ENCODE measurements around the gene JAKMIP3. TPM values are rescaled to one million over a fixed set of nuclear protein-coding genes. Genes with fewer than 3 reads are reported as not detected.

Gene JAKMIP3
- total RNA-seq (2014; rRNA removed; shearing (Covaris generic)), result not detected in 2 replicates
- 0.04 and 0.06 TPM in 2 replicates for polyA plus RNA-seq (2016; fragmentation: Nextera tagmentation; extraction: Ambion mirVana)

- Histone ChIP-seq H3K9ac (peak within 1 kb of the TSS; percentile 77), H3K4me2 (ENCODE audit: unreplicated experiment) (peak within 1 kb of the TSS; percentile 96), H3F3A (ENCODE audit: insufficient read depth) (peaks cover 11% of the 10 kb centered on the region), H3K9me3 (ENCODE audit: low read depth) (no peaks in the 10 kb centered on the region), H3K79me2 (ENCODE audit: insufficient read depth) (no peaks in the 10 kb centered on the region), H3K36me3 (ENCODE audit: low read depth) (no peaks in the 10 kb centered on the region), H3K9me2 (ENCODE audit: insufficient read depth) (no peaks in the 10 kb centered on the region), H3K4me3 (peak within 1 kb of the TSS; percentile 82), H3K4me1 (ENCODE audit: insufficient read depth) (peaks cover 7% of the 10 kb centered on the region; the same call in 1 of the 2 replicates), H2AFZ (peak within 1 kb of the TSS; percentile 93), H3K27me3 (replicated peaks; ENCODE audit: insufficient read depth) (0 out of 2 replicates have a peak, but pooled peaks cover 2% of the 10 kb centered on the region), H4K20me1 (ENCODE audit: insufficient read depth) (no peaks in the 10 kb centered on the region), H3K27ac (peak within 1 kb of the TSS; percentile 63)
- TF ChIP-seq EZH2phosphoT487 (IDR thresholded peaks at IDR 0.05; ENCODE audit: insufficient read depth, low read depth) (no peak), EZH2 (IDR thresholded peaks at IDR 0.05; ENCODE audit: insufficient read depth, poor library complexity, severe bottlenecking) (no peak)
- in situ Hi-C loops (cut with MboI), result no loop called here
- 12 to 13% methylated on average over 32 to 35 of the region's 35 CpGs for WGBS, 2 experiments (ENCODE audit: low coverage in 1 of 2, low lambda C conversion rate in 2 of 2, missing lambda C conversion rate in 2 of 2)
- peak; percentile 98 for DNase-seq
Observed at GRCh38 chr10:132065491-132066105, at the start of gene JAKMIP3. Gene JAKMIP3, plus strand, starts transcription at chr10:132065946. Its CDS starts 38,863 bp downstream, at chr10:132104809.

- 68 to 70% methylated on average over 6 of the region's 6 CpGs for WGBS, 2 experiments (ENCODE audit: low coverage in 1 of 2, low lambda C conversion rate in 2 of 2, missing lambda C conversion rate in 2 of 2)
Observed at GRCh38 chr10:132016514-132016913, 49.2 kb upstream of the JAKMIP3 start.

GRCh38 chr10:132018446-132018845 is 47.3 kb upstream of the JAKMIP3 start:
- H3K4me1 ChIP-seq (ENCODE audit: insufficient read depth), result no peaks in the 10 kb centered on the region
- H3K27ac ChIP-seq, result no peak overlapping the region
- TF ChIP-seq EZH2phosphoT487 (IDR thresholded peaks at IDR 0.05; ENCODE audit: insufficient read depth, low read depth), result no peak
- no peak for TF ChIP-seq EZH2 (IDR thresholded peaks at IDR 0.05; ENCODE audit: insufficient read depth, poor library complexity, severe bottlenecking)
- H3K9me3 ChIP-seq (ENCODE audit: low read depth), result no peaks in the 10 kb centered on the region
- H3K36me3 ChIP-seq (ENCODE audit: low read depth), result no peaks in the 10 kb centered on the region
- H3K4me3 ChIP-seq, result no peak overlapping the region
- WGBS, 2 experiments (ENCODE audit: low coverage in 1 of 2, low lambda C conversion rate in 2 of 2, missing lambda C conversion rate in 2 of 2), result 38 to 49% methylated on average over 4 to 5 of the region's 5 CpGs
- H3K9ac ChIP-seq, result no peak overlapping the region
- no peak overlapping the region for H2AFZ ChIP-seq
- 0 out of 2 replicates have a peak, but pooled peaks cover 5% of the 10 kb centered on the region for H3K27me3 ChIP-seq (replicated peaks; ENCODE audit: insufficient read depth)
- H3K79me2 ChIP-seq (ENCODE audit: insufficient read depth), result no peaks in the 10 kb centered on the region
- in situ Hi-C loops (cut with MboI), result no loop called here
- no peaks in the 10 kb centered on the region for H3K9me2 ChIP-seq (ENCODE audit: insufficient read depth)
- no peak for DNase-seq
- no peaks in the 10 kb centered on the region for H4K20me1 ChIP-seq (ENCODE audit: insufficient read depth)
- H3K4me2 ChIP-seq (ENCODE audit: unreplicated experiment), result no peak overlapping the region
- H3F3A ChIP-seq (ENCODE audit: insufficient read depth), result no peaks in the 10 kb centered on the region

More at GRCh38 chr10:132016514-132016913, 49.2 kb upstream of the JAKMIP3 start:
- H3K27me3 ChIP-seq (replicated peaks; ENCODE audit: insufficient read depth), result peaks cover 14% of the 10 kb centered on the region; the same call in 1 of the 2 replicates
- no peaks in the 10 kb centered on the region for H3K9me2 ChIP-seq (ENCODE audit: insufficient read depth)
- in situ Hi-C loops (cut with MboI), result no loop called here
- no peaks in the 10 kb centered on the region for H3K4me1 ChIP-seq (ENCODE audit: insufficient read depth)
- no peaks in the 10 kb centered on the region for H3K9me3 ChIP-seq (ENCODE audit: low read depth)
- H3F3A ChIP-seq (ENCODE audit: insufficient read depth), result no peaks in the 10 kb centered on the region
- H3K36me3 ChIP-seq (ENCODE audit: low read depth), result no peaks in the 10 kb centered on the region
- no peak overlapping the region for H3K9ac ChIP-seq
- no peak overlapping the region for H3K4me2 ChIP-seq (ENCODE audit: unreplicated experiment)
- H4K20me1 ChIP-seq (ENCODE audit: insufficient read depth), result no peaks in the 10 kb centered on the region
- H3K27ac ChIP-seq, result no peak overlapping the region
- no peak overlapping the region for H2AFZ ChIP-seq
- DNase-seq, result no peak
- H3K79me2 ChIP-seq (ENCODE audit: insufficient read depth), result no peaks in the 10 kb centered on the region
- no peak for TF ChIP-seq EZH2phosphoT487 (IDR thresholded peaks at IDR 0.05; ENCODE audit: insufficient read depth, low read depth)
- TF ChIP-seq EZH2 (IDR thresholded peaks at IDR 0.05; ENCODE audit: insufficient read depth, poor library complexity, severe bottlenecking), result no peak
- no peak overlapping the region for H3K4me3 ChIP-seq

GRCh38 chr10:132019366-132019765 is 46.4 kb upstream of the JAKMIP3 start:
- H3F3A ChIP-seq (ENCODE audit: insufficient read depth), result no peaks in the 10 kb centered on the region
- H3K36me3 ChIP-seq (ENCODE audit: low read depth), result no peaks in the 10 kb centered on the region
- 0 out of 2 replicates have a peak, but pooled peaks cover 5% of the 10 kb centered on the region for H3K27me3 ChIP-seq (replicated peaks; ENCODE audit: insufficient read depth)
- no peak overlapping the region for H2AFZ ChIP-seq
- H4K20me1 ChIP-seq (ENCODE audit: insufficient read depth), result no peaks in the 10 kb centered on the region
- no peak overlapping the region for H3K27ac ChIP-seq
- no peaks in the 10 kb centered on the region for H3K9me3 ChIP-seq (ENCODE audit: low read depth)
- WGBS, 2 experiments (ENCODE audit: low coverage in 1 of 2, low lambda C conversion rate in 2 of 2, missing lambda C conversion rate in 2 of 2), result 56 to 64% methylated on average over 5 to 7 of the region's 7 CpGs
- in situ Hi-C loops (cut with MboI), result no loop called here
- TF ChIP-seq EZH2 (IDR thresholded peaks at IDR 0.05; ENCODE audit: insufficient read depth, poor library complexity, severe bottlenecking), result no peak
- TF ChIP-seq EZH2phosphoT487 (IDR thresholded peaks at IDR 0.05; ENCODE audit: insufficient read depth, low read depth), result no peak
- no peak for DNase-seq
- no peaks in the 10 kb centered on the region for H3K4me1 ChIP-seq (ENCODE audit: insufficient read depth)
- H3K79me2 ChIP-seq (ENCODE audit: insufficient read depth), result no peaks in the 10 kb centered on the region
- no peaks in the 10 kb centered on the region for H3K9me2 ChIP-seq (ENCODE audit: insufficient read depth)
- H3K4me2 ChIP-seq (ENCODE audit: unreplicated experiment), result no peak overlapping the region
- H3K4me3 ChIP-seq, result no peak overlapping the region
- no peak overlapping the region for H3K9ac ChIP-seq
